ENCODE results near the gene MYL9.

Gene MYL9

DNA sequence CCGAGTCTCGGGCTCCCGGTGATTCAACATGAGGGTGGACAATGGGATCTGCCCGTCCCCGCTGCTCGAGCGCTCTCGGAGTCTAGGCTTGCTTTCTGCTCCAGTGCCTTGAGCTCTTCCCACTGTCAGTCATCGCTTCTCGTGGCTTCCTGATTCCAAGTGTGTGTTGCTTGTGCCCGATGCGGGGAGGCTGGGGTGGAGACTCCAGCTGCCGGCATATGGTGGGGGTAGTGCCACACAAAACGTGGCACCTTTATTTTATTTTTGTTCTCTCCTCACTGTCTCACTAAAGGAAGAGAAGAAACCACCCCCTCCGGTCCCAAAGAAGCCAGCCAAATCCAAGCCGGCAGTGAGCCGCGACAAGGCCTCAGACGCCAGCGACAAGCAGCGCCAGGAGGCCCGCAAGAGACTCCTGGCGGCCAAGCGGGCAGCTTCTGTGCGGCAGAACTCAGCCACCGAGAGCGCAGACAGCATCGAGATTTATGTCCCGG is 14.8 kb upstream of the MYL9 start:
- DNase-seq, result no peak

DNA sequence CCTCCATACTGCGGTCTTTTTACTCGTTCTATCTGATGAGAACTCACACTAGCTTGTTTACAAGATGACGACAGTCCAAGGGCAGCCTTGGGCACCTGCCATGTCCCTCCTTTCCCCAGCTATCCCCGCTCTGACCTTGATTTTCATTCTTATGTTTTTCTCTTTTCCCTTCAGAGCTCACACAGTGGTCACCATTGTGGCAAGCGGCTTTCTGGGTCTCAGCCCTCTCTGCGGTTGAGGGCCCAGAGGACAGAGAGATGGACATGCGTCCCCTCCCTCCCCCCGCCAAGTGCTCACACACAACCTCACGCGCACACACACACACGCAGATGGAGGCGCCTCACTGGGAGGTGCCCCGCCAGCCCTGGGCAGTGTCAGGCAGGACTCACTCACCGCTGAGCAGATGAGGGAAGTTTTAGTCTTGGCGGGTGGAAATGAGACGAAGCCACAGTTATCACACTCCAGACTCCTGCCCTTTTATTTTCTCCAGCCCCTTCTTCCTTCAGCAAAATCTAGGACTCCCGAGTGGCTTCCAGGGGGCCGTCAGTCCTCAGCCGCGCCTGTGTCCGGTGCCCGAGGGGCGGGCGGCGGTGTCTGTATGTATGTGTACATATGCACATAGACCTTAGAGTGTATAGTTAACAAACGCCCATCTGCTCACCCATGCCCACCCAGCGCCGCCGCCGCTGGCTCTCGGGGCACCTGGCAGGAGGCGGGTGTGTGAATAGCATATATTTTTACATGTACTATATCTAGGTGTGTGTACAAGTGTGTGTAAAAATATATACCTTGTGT is 13.8 kb upstream of the MYL9 start:
- DNase-seq, result no peak

DNA sequence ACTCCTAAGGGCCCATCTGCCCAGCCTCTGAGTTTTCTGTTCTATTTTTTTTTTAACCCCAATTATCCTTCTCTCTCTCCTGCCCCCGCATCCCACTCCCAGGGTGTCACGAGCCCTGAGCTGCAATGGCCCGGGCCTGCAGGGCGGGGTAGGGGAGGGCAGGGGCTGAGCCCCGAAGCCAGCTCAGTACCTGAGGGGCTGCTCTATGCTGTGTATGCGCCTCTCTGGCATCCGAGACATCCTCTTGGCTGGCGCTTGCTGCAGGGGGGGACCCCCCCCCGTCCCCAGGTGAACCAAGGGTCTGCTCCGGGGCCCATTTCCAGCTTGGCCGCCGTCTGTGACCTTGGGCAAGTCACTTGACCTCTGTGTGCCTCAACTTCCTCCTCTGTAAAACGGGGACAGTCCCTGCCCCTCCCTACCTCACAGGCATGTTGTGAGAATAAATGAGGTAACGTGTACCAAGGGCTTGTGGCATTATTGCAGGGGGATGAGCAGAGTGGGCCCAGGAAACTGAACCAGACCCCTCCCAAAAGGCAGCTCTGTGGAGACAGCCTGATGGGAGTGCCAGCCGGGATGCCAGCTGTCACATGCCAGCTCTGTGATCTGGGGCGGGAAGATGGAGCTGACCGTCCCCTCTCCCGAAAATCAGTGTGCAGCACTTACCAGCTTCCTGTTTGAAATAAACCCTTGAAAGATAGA is 13.0 kb upstream of the MYL9 start:
- no peak for DNase-seq

DNA sequence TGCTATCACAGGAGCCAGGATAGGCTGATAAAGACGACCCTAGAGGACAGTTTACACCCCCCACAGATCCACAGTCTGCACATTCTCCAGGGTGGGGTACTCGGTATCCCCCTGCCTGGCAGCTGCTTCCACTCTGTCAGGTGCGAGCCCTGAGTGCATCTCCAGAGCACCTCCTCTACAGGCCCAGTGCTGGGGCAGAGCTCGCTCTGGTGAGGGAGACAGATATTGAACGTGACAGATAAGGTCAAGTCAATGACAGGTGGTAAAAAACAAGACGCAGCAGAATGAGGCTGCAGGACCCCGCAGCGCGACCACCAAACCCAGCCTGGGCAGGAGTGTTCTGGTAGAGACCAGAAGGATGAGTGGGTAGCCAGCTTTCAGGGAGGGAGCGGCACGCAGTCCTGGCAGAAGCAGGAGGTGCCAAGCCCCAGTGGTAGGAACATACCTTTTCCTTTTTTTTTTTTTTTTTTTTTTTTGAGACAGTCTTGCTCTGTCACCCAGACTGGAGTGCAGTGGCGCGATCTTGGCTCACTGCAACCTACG is 12.4 kb upstream of the MYL9 start:
- DNase-seq, result no peak

DNA sequence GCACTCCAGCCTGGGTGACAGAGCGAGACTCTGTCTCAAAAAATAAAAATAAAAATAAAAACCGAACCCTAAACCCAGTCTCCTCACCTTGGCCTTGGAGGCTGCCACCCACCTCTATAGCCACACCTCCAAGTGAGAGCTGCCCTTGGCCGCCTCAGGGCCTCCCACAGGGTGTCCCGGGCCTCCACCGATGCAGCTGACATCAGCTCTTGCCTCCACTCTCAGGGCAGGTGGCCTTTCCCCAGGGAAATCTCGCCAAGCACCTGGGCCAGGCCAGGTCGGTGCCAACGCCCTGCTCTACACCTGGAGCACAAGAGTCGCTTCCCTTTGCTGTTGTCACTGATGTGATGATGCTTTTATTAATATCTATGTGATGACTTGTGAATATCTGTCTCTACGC is 8.9 kb upstream of the MYL9 start:
- no peak for DNase-seq

DNA sequence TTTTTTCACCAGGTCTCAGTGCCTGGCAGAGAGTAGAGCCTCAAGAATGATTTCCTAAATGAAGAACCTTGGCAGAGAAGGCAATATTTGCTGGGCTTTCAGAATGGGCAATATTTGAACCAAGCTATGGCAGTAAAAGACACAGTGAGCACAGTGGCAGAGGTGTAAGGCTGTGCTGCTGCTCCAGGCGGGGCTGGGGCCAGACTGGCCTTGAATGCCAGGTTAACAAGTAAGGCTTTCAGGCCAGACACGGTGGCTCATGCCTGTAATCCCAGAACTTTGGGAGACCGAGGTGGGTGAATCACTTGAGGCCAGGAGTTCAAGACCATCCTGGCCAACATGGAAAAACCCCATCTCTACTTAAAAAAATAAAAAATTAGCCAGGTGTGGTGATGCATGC is 8.5 kb upstream of the MYL9 start:
- DNase-seq, result no peak

DNA sequence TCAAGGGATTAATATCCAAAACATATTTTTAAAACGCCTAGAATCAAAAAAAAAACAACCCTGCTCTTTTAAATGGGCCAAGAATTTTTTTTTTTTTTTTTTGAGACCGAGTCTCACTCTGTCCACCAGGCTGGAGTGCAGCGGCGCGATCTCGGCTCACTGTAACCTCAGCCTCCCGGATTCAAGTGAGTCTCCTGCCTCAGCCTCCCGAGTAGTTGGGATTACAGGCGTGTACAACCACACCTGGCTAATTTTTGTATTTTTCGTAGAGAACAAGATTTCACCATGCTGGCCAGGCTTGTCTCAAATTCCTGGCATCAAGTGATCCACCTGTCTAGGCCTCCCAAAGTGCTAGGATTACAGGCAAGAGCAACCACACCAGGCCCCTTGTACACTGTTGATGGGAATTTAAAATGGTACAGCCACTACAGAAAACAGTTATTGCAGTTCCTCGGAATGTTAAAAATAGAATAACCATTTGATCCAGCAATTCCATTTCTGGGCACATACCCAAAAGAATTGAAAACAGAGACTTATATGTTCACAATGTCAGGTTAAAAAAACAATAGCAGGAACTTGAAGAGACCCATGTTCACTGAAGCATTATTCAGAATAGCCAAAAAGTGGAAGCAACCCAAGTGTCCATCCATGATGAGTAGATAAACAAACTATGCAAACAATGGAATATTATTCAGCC is 3.1 kb upstream of the MYL9 start:
- no peak for DNase-seq

DNA sequence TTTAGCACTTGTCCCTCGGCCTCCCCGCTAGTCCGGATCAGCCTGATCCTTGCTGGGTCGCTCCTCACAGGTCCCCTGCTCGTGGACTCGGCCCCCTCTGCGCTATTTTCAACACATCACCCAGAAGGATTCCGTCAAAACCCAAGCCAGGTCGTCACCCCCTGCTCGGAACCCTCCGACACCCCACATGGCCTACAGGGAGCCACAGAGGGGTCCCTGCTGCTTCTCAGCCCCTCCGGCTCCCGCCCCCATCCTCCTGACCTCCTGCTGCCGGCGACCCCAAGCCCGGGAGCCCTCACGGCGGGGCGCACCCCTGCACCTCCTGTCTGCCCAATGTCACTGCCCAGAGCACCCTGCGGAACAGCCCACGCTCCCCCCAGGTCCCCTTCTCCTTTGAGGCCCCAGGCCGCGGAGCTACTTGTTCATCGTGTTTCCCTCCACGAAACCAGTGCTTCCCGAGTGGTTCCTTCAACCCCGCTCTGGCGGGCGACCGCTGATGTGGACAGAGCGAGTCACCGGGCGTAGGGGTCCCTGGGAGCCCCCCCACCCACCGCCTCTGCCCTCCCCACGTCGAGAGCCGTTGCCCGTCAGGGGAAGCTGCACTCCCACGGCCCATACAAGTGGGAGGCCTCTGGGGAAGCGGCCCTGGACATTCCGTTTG is 638 bp upstream of the MYL9 start:
- DNase-seq, result peak; percentile 25 to 50

DNA sequence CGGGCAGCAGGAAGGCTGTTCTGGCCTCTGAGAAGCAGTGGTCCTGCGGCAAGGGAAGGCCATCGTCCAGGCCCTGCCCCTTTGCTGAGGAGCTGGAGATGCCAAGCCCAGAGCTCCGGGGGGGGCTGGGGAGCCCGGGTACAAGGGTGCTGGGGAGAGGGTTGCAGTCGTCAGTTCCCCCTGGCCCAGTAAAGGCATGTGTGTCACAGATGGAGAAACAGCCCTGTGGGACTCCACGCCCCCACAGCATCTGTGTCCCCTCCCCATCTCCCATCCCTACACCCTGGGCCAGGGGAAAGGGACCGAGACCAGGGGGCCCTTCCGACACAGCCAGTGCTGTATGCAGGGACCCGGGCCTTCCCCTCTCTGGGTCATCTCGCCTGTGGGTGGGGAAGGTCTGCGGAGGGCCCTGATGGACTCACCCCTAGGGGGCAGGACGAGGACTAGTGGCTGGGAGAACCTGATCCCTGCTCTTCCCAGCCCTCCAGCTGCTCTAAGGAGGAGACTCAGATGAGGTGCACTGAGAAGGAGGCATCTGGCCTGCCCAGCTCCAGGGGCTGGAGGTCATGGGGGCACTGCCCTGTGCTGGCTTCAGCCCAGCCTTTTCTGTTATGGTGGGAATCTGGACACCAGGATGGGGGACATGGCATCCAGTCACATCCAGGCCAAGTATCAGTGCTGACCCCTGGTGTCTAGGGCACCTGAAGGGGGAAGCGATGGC is 609 bp downstream of the MYL9 start:
- peak; percentile 14 to 45 for DNase-seq

DNA sequence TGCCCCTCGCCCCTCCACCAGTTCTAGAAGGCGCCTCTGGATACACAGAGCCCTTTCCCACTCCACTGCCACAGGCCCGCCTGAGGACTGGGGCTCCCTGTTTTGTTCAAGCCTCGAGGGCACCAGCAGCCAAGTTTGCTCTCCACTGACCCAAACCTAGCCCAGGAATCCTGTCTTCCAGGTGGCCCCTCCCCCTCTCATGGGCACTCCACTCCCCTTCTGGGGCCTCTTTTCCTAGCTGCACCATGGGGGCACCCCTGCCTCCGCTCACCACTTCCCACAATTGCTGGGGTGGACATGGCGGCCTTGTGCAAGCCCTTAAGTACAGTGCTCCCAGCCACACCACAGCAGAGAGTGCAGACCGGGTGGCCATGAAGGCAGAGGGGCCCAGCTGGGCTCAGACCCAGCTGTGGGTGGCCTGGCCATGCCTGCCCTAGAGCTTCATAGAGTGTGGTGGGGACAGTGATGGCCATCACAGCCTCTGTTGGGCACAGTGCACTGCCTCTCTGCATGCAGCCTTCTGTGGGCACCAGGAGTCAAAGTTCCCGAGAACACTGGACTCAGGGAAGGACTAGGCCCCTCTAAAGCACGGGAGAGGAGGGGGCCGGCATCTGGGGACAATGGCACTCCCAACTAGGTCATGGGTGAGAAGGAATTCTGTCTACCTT is 1.3 kb downstream of the MYL9 start:
- DNase-seq, result no peak

DNA sequence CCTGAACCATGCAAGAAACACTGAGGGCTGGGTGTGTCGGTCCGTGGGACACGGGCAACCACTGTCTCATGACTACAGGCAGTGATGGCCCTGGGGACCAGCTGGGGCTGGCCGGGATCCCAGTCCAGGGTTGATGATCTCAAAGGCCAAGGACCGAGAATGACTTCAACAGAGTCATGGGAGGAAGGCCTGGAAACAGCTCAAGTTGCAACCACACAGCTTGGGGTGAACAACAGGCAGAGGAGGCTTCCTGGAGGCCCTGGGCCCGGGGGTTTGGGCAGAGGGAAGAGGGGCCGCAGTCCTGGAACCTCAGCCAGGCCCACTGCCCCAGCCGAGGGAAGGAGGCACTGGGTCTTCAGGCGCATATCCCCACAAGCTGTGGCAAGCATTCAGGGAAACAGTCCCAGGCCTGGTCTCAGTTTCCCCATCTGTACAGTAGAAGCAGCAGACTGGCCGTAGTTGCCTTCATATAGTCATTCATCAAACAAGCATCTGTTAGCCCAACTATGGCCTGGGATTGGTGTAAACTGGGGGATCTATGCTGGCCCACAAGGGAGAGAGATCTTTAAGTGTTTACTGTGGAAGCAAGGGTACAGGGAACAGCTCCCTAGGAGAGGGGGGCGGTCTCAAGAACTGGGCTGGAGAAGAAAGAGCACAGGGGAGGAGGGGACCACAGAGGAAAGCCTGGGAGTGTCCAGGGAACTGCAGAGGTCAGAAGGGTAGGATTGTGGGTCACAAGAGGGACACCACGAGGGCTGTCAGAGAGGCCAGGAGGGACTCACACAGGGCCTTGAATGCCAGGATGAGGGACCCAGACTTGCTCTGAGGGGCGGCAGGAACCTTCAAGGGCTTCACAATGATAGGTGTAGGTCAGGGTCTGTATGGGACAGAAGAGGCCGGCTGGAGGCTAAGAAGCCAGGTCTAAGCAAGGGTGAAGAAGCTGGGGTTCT is 2.1 kb downstream of the MYL9 start:
- DNase-seq, result peak; percentile 8 to 62

DNA sequence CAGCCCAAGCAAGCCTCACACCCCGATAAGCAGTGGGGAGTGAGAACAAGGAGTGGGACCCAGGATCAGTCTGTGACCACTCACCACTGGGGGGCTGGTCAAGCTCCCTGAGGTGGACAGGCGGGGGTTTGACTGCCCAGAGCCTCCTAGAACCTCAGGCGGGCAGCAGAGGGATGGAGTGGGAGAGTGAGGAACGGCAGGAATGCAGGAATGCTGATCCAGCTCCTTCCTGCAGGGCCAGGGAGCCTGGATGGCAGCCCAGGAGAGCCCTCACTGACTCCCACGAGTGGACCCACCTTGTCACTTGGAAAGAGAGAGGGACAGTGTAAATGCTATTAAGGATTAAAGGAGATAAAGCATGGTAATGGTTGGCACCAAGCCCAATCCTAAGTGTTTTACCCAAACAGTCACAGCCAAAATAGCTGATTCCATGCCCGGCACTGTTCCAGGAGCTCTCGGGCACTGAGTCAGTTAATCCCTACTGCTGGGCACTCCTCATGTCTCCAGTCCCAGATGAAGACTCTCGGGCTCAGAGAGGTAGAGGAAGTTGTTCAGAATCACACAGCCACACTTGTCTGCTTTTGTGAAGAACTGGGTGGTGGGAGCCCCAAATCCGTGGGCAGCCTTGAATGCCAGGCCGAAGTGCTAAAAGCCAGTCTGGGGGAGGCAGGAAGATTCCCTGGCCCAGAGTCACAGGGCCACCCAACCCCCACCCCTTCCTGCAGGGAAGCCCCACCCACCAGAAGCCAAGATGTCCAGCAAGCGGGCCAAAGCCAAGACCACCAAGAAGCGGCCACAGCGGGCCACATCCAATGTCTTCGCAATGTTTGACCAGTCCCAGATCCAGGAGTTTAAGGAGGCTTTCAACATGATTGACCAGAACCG is 3.1 kb downstream of the MYL9 start:
- DNase-seq, result no peak

DNA sequence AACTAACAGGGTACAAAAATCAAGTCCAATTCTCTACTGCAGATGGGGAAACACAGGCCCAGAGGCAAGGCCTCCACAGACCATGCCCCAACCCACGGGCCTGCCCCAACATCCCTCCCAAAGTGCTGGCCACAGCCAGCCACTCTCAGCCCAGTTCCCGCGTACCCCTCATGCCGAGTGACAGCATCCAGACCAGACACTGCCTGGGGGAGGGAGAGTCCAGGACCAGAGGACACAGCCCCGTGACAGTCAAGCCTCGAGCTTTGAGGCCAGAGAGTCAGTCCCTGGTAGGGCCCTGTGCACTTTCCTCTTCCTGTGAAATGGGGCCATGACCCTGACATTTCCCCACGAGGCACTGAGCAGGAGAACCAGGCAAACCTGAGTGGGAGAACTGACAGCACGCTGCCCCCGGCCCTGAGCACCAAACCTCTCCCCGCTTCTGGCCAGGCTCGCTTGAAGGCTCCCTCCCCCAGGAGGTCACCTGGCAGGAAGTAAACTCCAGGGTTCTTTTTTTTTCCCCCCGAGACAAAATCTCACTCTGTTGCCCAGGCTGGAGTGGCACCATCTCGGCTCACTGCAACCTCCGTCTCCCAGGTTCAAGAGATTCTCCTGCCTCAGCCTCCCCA is 4.9 kb downstream of the MYL9 start:
- DNase-seq, result no peak

DNA sequence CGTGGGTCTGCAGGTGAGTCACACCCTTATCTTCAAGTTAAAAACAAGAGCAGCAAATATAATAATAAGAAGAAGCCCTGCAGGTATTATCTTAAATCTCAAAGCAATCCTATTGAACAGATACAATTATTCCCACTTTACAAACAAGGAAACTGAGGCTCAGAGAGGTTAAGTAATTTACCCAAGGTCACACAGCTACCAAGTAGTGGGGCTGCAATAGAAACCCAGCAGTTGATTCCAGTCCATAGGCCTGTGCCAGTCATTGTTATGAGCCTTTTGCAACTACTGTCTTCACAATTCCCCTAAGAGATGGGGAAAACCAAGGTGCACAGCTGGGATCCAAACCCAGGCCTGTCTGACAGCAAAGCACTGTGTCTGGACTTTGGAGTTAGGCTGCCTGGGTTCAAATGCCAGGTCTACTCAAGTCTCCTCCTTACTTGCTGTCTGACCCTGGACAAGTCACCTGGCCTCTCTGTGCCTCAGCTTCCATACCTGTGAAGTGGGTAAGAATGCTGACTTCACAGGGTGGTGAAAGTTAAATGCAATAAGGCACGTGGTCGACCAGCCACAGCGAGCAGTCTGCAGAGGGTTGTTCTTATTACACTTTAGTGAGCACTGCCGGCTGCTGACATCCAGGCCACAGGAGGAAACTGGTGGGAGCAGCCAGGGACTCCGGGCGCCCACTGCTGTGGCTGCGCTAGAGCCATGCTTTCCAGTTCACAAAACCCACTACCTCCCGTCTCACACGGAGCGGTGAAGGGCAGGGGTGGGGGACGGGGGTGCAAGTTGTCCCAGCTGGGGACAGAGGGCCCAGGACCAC is 6.1 kb downstream of the MYL9 start:
- no peak for DNase-seq

DNA sequence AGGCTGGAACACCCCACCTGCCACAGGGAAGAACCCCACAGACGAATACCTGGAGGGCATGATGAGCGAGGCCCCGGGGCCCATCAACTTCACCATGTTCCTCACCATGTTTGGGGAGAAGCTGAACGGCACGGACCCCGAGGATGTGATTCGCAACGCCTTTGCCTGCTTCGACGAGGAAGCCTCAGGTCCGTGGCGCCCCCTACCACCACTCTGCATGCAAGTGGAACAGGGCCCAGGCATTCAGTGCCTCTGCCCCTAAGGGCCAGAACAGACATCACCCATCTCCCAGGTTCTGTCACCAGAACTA is 6.6 kb downstream of the MYL9 start:
- DNase-seq, result no peak

DNA sequence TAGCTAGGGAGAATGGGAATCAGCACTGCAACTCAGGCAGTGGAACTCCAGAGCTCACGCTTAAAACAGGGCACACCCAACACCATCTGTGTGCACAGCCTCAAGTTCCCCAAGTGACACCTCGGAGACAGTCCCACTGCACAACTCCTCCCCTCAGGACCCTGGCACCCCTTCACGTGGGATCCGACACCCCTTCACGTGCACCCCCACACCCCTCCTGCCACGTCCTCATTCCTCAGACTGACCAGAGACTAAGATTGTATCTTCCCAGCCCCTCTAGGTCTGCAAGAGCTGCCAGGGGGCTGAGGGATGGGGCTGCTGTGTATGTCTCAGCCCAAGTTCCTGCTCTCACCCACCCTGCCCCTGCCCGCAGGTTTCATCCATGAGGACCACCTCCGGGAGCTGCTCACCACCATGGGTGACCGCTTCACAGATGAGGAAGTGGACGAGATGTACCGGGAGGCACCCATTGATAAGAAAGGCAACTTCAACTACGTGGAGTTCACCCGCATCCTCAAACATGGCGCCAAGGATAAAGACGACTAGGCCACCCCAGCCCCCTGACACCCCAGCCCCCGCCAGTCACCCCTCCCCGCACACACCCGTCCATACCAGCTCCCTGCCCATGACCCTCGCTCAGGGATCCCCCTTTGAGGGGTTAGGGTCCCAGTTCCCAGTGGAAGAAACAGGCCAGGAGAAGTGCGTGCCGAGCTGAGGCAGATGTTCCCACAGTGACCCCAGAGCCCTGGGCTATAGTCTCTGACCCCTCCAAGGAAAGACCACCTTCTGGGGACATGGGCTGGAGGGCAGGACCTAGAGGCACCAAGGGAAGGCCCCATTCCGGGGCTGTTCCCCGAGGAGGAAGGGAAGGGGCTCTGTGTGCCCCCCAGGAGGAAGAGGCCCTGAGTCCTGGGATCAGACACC is 7.6 kb downstream of the MYL9 start:
- no peak for DNase-seq

DNA sequence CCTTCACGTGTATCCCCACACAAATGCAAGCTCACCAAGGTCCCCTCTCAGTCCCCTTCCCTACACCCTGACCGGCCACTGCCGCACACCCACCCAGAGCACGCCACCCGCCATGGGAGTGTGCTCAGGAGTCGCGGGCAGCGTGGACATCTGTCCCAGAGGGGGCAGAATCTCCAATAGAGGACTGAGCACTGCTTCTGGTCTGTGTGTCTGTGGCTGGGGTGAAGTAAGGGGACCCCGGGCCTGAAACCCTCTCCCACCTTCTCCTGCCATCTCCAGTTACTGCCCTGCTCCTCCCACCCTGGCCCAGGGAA is 8.3 kb downstream of the MYL9 start:
- no peak for DNase-seq
